ENCODE results near the gene CFAP73.
"Not testable (repeated sequence)": the region's sequence is repeated elsewhere in the genome, so short reads cannot be mapped to it uniquely, and the experiment has no call there.

The CFAP73 gene

GRCh38 chr12:113201187-113202177 lies 52.0 kb downstream of the CFAP73 start:
- TF ChIP-seq, protein P1, sequence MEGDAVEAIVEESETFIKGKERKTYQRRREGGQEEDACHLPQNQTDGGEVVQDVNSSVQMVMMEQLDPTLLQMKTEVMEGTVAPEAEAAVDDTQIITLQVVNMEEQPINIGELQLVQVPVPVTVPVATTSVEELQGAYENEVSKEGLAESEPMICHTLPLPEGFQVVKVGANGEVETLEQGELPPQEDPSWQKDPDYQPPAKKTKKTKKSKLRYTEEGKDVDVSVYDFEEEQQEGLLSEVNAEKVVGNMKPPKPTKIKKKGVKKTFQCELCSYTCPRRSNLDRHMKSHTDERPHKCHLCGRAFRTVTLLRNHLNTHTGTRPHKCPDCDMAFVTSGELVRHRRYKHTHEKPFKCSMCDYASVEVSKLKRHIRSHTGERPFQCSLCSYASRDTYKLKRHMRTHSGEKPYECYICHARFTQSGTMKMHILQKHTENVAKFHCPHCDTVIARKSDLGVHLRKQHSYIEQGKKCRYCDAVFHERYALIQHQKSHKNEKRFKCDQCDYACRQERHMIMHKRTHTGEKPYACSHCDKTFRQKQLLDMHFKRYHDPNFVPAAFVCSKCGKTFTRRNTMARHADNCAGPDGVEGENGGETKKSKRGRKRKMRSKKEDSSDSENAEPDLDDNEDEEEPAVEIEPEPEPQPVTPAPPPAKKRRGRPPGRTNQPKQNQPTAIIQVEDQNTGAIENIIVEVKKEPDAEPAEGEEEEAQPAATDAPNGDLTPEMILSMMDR (IDR thresholded peaks at IDR 0.05; ENCODE audit: extremely low read depth, missing control alignments), result no peak
- DNase-seq (ENCODE audit: low spot score), result no peak

- DNase-seq (ENCODE audit: low spot score), result no peak
- TF ChIP-seq, protein P1 (IDR thresholded peaks at IDR 0.05; ENCODE audit: extremely low read depth, missing control alignments), result no peak
These were observed 53.0 kb downstream of the CFAP73 start for GRCh38 chr12:113202300-113203075.

DNA sequence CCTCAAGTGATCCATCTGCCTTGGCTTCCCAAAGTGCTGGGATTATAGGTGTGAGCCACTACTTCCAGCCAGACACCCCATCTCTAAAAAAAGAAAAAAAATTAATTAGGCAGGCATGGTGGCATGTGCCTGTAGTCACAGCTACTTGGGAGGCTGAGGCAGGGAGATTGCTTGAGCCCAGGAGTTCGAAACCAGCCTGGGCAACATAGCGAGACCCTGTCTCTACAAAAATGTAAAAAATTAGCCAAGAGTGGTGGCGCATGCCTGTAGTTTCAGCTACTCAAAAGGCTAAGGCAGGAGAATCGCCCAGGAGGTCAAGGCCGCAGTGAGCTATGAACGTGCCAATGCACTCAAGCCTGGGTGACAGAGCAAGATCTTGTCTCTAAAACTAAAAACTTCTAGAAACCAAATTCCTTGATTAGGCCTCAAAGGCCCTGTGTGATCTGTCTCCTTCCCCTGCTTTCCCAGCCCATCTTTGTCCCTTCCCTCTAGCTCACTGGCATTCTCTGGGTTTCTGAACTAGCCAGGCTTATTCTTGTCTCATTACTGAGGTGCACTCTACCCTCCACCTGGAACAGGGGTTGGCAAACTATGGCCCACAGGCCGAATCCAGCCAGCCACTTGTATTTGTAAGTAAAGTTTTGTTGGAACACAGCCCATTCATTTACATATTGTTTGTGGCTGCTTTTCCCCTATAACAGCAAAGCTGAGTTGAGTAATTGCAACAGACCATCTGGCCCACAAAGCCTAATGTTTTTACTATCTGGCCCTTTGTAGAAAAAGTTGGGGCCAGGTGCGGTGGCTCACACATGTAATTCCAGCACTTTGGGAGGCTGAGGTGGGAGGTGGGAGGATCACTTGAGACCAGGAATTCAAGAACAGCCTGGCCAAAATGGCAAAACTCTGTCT lies 54.6 kb downstream of the CFAP73 start:
- TF ChIP-seq, protein P1 (IDR thresholded peaks at IDR 0.05; ENCODE audit: extremely low read depth, missing control alignments), result no peak
- no peak for DNase-seq (ENCODE audit: low spot score)

GRCh38 chr12:113204804-113205203 lies 55.3 kb downstream of the CFAP73 start:
- no peak for DNase-seq (ENCODE audit: low spot score)
- TF ChIP-seq, protein P1 (IDR thresholded peaks at IDR 0.05; ENCODE audit: extremely low read depth, missing control alignments), result no peak

GRCh38 chr12:113206802-113207201 lies 57.3 kb downstream of the CFAP73 start:
- not testable (repeated sequence) for DNase-seq (ENCODE audit: low spot score)

DNA sequence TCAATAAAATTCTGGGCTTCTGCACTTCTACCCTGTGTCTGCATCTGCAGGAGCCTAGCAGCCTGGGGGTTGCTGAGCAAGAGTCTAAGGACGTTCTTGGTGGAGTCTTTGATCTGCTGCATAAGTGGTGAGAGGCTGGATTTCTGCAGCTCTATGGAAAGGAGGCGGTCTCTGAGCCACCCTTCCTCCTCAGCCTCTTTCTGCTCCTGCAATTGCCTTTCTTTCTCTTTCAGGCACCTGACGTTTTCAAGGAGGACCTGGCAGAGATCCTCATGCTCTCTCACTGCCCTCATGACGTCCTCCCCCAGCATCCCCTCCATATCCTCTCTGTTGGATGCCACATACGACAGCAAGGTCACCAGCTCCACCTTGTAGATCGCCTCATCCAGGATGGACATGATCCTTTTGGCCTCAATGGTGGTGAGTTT lies 58.1 kb downstream of the CFAP73 start:
- TF ChIP-seq, protein P1 (IDR thresholded peaks at IDR 0.05; ENCODE audit: extremely low read depth, missing control alignments), result no peak
- peak; percentile 8 for DNase-seq (ENCODE audit: low spot score)

All from GM20000 (cell line).